HEK293 (cell line): ENCODE measurements around the gene SIRT4.

Experiments
- CTCF ChIP-seq: fragments of 450-650 bp; formaldehyde crosslinking; IDR thresholded peaks from 2 replicates; pipeline ENCODE4 v1.5.1; 2016; ENCODE audit warnings: missing biosample characterization, missing genetic modification characterization
- ELK4 ChIP-seq: IDR thresholded peaks from 2 replicates; pipeline ENCODE4 v1.6.1; 2011; ENCODE audit warnings: mild to moderate bottlenecking, low read depth, low read length, borderline replicate concordance
- GLI4 ChIP-seq: fragments of 450-650 bp; formaldehyde crosslinking; IDR thresholded peaks from 2 replicates; pipeline ENCODE4 v1.5.1; 2016; ENCODE audit warnings: missing biosample characterization, missing genetic modification characterization
- KLF9 ChIP-seq: fragments of 450-650 bp; formaldehyde crosslinking; IDR thresholded peaks from 2 replicates; pipeline ENCODE4 v1.5.1; 2016; ENCODE audit warnings: missing biosample characterization, missing genetic modification characterization, low read depth
- ZNF138 ChIP-seq: fragments of 450-650 bp; formaldehyde crosslinking; IDR thresholded peaks from 2 replicates; pipeline ENCODE4 v1.5.1; 2016; ENCODE audit warnings: missing biosample characterization, missing genetic modification characterization, borderline replicate concordance
- ZNF23 ChIP-seq: fragments of 450-650 bp; formaldehyde crosslinking; IDR thresholded peaks from 2 replicates; pipeline ENCODE4 v1.5.1; 2016; ENCODE audit warnings: missing biosample characterization, missing genetic modification characterization, borderline replicate concordance
- ZNF530 ChIP-seq: fragments of 450-650 bp; formaldehyde crosslinking; IDR thresholded peaks from 2 replicates; pipeline ENCODE4 v1.5.1; 2016; ENCODE audit warnings: low read depth, missing biosample characterization, missing genetic modification characterization
- ZNF658 ChIP-seq: fragments of 450-650 bp; formaldehyde crosslinking; IDR thresholded peaks from 2 replicates; pipeline ENCODE4; 2016; ENCODE audit warnings: missing biosample characterization, missing genetic modification characterization
- ZNF692 ChIP-seq: fragments of 450-650 bp; formaldehyde crosslinking; IDR thresholded peaks from 2 replicates; pipeline ENCODE4 v1.5.1; 2016; ENCODE audit warnings: missing biosample characterization, missing genetic modification characterization
- ZNF837 ChIP-seq: fragments of 450-650 bp; formaldehyde crosslinking; IDR thresholded peaks from 2 replicates; pipeline ENCODE4 v1.5.1; 2016; ENCODE audit warnings: missing biosample characterization, missing genetic modification characterization

GRCh38 chr12:120350576-120351350 lies 48.6 kb downstream of the SIRT4 start:
- TF ChIP-seq ZNF530 (tag by site-specific recombination) (no peak), ZNF837 (no peak), CTCF (tag by site-specific recombination) (no peak), GLI4 (no peak), ZNF138 (no peak), ELK4 (no peak), ZNF692 (tag by site-specific recombination) (no peak), ZNF23 (tag by site-specific recombination) (no peak), KLF9 (tag by site-specific recombination) (no peak), ZNF658 (tag by site-specific recombination) (no peak)
